Fibroblast of skin of scalp (primary cell): Measurements from ENCODE around the gene SPAG6.

Experiments
- DNase-seq: peaks from one replicate; pipeline ENCODE4 v3.0.0-alpha.2; 2013

The SPAG6 gene

GRCh38 chr10:22435650-22436049, 90.4 kb downstream of the SPAG6 start:
- DNase-seq = no peak

GRCh38 chr10:22436526-22436892, 91.2 kb downstream of the SPAG6 start:
- DNase-seq = no peak

- DNase-seq = peak; percentile 94
Measured at GRCh38 chr10:22436893-22437619, 91.8 kb downstream of the SPAG6 start.

- DNase-seq = peak; percentile 33
Measured at GRCh38 chr10:22437620-22438588, 92.6 kb downstream of the SPAG6 start.

GRCh38 chr10:22438711-22439110, 93.4 kb downstream of the SPAG6 start:
- DNase-seq = no peak

GRCh38 chr10:22442063-22442462, 96.8 kb downstream of the SPAG6 start:
- DNase-seq = no peak

- no peak for DNase-seq
Measured at GRCh38 chr10:22442468-22442867, 97.2 kb downstream of the SPAG6 start.

GRCh38 chr10:22443175-22443901, 98.0 kb downstream of the SPAG6 start:
- DNase-seq = peak; percentile 51

GRCh38 chr10:22444219-22444788, 99.0 kb downstream of the SPAG6 start:
- DNase-seq = no peak

GRCh38 chr10:22445495-22445894, 100.2 kb downstream of the SPAG6 start:
- DNase-seq = no peak

- DNase-seq = no peak
Measured at GRCh38 chr10:22447068-22447467, 101.8 kb downstream of the SPAG6 start.

GRCh38 chr10:22451346-22451745, 106.0 kb downstream of the SPAG6 start:
- no peak for DNase-seq

- DNase-seq = no peak
Measured at GRCh38 chr10:22453320-22453719, 108.0 kb downstream of the SPAG6 start.

GRCh38 chr10:22453948-22454591, 108.8 kb downstream of the SPAG6 start:
- DNase-seq = no peak

- DNase-seq = no peak
Measured at GRCh38 chr10:22454634-22455033, 109.3 kb downstream of the SPAG6 start.

GRCh38 chr10:22455068-22455857, 110.0 kb downstream of the SPAG6 start:
- DNase-seq = no peak

- DNase-seq = no peak
Measured at GRCh38 chr10:22456486-22456885, 111.2 kb downstream of the SPAG6 start.

GRCh38 chr10:22458272-22459038, 113.2 kb downstream of the SPAG6 start:
- no peak for DNase-seq

GRCh38 chr10:22459496-22459895, 114.2 kb downstream of the SPAG6 start:
- no peak for DNase-seq

GRCh38 chr10:22460101-22460500, 114.8 kb downstream of the SPAG6 start:
- peak; percentile 59 for DNase-seq
